IPS DF 4.7 (cell line): ENCODE measurements around the gene NEK9.
A peak's percentile ranks its signal among the peaks of the same experiment; 100 is the strongest.
"Not testable (repeated sequence)": the region's sequence is repeated elsewhere in the genome, so short reads cannot be mapped to it uniquely, and the experiment has no call there.

Experiments
- DNase-seq: peaks from one replicate; pipeline ENCODE4 v3.0.0-alpha.2; 2013; ENCODE audit warnings: low spot score; ENCODE audit errors: extremely low read depth

Gene NEK9

GRCh38 chr14:75126679-75127473 lies at the start of gene NEK9:
NEK9 (minus strand) TSS chr14:75127048; CDS start chr14:75126921, 127 bp downstream.
- no peak for DNase-seq

GRCh38 chr14:75176142-75176820 lies 49.4 kb upstream of the NEK9 start, which contains the start of gene TMED10:
TMED10 (minus strand) TSS chr14:75176612; CDS start chr14:75176579, 33 bp downstream.
- DNase-seq: peak; percentile 53

- DNase-seq: no peak
Measured at GRCh38 chr14:75175677-75176141, 48.9 kb upstream of the NEK9 start.

DNA sequence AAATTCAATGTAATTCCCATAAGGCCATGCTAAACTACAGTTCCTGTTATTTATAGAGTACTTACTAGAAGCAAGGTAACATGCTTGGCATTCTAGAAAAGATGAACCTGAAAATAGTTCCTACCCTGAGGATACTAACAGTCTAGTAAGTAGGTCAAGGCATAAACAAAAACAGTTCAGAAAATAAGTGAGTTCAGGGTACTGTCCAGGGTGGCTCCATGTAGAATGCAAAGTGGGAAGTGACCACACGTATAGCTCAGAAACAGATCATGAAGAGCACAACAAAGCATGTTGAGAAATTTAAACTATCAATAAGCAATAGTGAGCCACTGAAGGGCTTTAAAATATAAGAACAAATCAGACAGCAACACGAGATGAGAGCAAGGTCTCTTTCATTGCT lies 47.2 kb upstream of the NEK9 start:
- DNase-seq: no peak

DNA sequence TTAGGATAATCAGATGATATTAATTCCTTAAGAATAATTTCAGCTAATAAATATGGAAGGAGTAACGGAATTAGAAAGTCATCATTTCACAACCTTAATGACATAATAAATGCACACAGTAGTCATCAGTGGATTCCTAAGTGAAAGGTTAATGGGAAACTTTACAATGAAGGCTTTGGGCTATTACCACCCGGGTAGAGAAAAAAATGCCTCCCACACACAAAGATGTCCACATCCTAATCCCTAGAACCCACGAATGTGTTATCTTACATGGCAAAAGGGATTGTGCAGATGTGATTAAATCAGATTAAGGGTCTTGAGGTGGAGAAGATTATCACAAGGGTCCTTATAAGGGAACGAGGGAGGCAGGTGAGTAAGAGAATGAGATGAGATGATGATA lies 43.9 kb upstream of the NEK9 start:
- DNase-seq: no peak

- no peak for DNase-seq
Measured at GRCh38 chr14:75168586-75169335, 41.9 kb upstream of the NEK9 start.

- DNase-seq: no peak
Measured at GRCh38 chr14:75167325-75167724, 40.5 kb upstream of the NEK9 start.

GRCh38 chr14:75165586-75166391 lies 38.9 kb upstream of the NEK9 start:
- DNase-seq: no peak

GRCh38 chr14:75164809-75165208 lies 38.0 kb upstream of the NEK9 start:
- no peak for DNase-seq

DNA sequence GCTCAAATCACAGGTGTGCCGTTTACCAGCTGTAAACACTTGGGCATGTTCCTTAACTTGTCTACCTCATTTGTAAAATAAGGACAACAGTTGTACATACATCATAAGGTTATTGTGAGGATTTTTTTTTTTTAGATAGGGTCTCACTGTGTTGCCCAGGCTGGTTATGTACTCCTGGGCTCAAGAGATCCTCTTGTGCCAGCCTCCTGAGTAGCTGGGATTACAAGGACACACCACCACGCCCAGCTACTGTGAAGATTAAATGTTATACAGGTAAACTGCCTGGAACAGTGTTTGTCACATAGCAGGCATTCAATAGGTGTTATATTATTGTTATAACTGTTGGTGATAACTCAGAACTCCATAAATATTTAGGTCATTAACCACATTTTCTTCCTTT lies 36.8 kb upstream of the NEK9 start:
- no peak for DNase-seq

- DNase-seq: no peak
Measured at GRCh38 chr14:75162631-75163030, 35.8 kb upstream of the NEK9 start.

DNA sequence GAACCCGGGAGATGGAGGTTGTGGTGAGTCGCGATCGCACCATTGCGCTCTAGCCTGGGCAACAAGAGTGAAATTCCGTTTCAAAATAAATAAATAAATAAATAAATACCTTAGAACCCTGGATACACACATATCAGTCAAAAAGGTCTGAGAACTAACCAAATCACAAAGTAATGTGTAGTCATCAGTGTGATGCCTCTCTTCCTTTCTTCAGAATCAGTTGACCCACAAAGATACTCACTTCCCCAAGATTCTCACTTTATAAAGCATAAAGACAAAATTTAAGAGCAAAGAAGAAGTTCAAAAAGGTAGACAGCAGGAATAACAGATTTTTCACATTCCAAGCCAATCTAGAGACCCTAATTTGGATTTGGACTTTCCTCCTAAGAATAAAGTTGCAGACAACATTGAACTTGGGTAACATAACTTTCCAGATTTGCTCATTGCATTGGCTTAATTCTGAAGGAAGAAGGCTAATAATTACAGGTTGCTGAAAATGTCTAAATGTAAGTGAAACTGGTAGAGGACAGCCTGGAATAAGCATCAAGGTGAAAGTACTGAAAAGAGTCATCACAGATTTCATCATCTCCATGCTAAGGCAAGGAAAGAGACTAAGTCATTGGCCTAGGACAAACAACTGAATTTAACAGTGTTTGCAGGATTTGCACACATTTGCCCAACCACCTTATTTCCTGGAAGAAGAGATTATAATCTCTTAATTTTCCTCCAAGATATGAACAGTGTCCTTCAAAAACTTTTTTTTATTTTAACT lies 32.2 kb upstream of the NEK9 start:
- DNase-seq: no peak

- no peak for DNase-seq
Measured at GRCh38 chr14:75156901-75157300, 30.1 kb upstream of the NEK9 start.

DNA sequence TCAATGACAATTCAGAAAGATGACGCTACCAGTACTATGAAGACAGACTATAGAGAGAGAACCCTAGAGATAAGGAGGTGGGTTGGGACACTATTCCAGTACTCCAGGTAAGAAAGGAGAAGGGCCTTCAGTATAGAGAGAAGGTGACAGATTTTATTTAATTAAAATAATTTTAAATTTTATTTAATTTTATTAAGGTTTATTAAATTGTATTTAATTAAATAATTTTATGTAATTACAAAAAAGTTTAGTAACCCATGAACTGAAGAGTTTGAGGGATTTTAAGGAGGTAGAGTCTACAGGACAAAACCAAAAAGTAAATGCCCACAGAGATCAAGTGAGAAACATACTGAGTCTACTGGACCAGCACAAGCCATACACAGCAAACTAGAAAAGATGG lies 29.3 kb upstream of the NEK9 start:
- DNase-seq: no peak

GRCh38 chr14:75155169-75155568 lies 28.3 kb upstream of the NEK9 start:
- DNase-seq: no peak

- no peak for DNase-seq
Measured at GRCh38 chr14:75153295-75153694, 26.4 kb upstream of the NEK9 start.

DNA sequence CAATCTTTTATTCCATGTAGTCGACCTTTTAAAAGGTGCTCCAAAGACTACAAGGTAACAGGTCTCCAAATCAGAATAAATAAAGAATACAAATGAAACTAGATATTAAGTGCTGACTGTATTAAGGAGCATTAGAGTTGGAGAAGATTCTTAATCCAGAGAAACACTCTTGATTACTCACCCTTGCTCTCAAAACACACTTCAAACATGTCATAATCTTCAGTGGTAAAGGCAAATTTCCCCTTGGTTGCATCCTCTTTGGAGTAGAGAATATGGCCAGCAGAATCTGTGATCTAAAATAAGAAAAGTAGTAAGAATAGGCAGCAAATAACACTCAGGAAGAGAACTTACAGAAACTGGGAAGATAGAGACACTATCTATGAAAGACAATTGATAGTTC lies 25.0 kb upstream of the NEK9 start:
- no peak for DNase-seq

DNA sequence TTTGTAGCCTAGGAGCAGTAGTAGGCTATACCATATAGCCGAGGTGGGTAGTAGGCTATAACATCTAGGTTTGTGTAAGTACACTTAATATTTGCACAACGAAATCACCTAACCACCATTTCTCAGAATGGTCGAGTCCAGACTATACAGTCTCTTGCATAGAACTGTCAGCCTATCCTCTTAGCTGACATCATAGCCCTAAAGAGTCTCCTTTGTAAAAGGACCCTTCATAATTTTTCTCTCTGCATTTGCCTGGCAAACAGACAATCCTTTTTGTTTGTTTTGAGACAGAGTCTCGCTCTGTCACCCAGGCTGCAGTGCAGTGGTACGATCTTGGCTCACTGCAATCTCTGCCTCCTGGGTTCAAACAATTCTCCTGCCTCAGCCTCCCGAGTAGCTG lies 23.8 kb upstream of the NEK9 start:
- DNase-seq: not testable (repeated sequence)

DNA sequence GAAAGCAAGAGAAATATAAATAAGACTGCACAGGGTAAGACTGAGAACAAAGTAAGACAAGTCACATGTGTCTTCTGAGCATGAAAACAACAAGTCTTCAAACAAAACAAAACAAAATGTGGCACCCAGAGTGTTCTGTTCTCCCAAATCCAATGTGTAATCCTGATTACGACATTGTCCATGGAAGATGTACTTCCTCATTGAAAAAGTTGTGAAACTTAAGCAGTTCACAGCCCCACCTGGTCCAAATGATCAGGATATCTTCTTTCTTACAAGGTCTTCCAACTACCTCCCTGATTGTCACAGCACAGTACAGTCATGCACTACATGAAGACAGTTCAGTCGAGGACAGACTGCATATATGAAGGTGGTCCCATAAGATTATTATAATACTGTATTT lies 23.3 kb upstream of the NEK9 start:
- no peak for DNase-seq

GRCh38 chr14:75147423-75148071 lies 20.7 kb upstream of the NEK9 start:
- no peak for DNase-seq
